HG02970 (cell line): ENCODE measurements around the gene ALCAM.
"Not testable (repeated sequence)": the region's sequence is repeated elsewhere in the genome, so short reads cannot be mapped to it uniquely, and the experiment has no call there.

Source experiments
- ATAC-seq: cut with Tn5 transposase; IDR thresholded peaks from one replicate; pipeline ENCODE4 v1.9.1; 2021; ENCODE audit warnings: mild to moderate bottlenecking, moderate library complexity, moderate number of reproducible peaks; ENCODE audit not compliant: unreplicated experiment, low FRiP score

ALCAM gene

DNA sequence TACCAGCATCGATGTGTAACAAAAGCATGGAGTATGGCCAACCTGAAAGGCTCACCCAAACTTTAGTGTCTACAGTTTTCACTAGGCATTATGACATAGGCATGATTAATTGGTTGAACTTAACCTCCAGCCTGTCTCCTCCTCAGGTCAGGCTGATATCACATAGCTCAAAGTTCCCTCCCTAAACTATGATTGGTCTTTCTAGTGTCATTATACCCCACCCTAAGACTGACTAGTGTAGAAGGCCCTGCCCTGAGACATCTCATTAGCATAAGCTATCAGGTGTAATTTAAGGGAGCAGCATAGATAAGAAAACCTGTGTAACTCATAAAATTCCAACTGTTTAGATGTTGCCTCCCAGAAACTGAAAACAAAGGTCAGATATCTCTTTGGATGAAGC lies 195.2 kb downstream of the ALCAM start:
- no peak for ATAC-seq

DNA sequence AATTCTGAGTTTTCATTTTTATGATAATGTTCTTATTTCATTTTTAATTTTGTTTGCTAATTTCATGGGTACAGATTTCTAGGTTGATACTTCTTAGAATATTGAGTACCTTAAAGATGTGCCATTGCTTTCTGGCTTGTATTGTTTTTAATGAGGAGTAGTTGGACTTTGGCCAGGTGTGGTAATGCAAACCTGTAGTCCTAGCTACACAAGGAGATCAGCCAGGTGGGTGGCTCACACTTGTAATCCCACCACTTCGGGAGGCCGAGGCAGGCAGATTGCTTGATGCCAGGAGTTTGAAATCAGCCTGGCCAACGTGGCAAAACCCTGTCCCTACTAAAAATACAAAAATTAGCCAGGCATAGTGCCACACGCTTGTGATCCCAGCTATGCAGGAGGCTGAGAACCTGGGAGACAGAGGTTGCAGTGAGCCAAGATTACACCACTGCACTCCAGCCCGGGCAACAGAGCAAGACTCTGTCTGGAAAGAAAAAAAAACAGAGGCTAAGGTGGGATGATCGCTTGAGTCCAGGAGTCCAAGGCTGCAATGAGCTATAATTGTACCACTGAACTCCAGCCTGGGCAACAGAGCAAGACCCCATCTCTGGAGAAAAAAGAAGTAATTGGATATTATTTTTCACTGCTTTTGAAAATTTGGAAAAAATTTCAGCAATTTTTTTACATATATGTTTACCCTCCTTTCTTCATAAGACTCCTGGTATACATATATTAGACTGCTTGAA lies 198.0 kb downstream of the ALCAM start:
- no peak for ATAC-seq

DNA sequence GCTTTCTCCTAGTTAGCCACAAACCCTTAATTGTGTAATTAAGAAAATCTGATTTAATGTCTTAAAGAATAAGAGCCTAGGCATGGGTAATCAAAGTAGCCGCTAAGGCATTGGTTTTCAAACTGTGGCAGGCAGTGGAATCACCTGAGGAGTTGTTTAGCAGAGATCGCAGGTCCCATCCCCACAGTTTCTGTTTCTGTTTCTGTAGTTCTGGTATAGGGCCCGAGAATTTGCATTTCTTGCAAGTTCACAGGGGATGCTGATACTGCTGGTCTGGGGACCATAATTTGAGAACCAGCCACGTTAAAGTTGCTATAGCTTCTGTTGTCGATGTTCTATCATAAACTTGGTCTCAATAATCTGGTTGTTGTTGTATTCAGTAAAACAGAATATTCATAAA lies 204.3 kb downstream of the ALCAM start:
- no peak for ATAC-seq

DNA sequence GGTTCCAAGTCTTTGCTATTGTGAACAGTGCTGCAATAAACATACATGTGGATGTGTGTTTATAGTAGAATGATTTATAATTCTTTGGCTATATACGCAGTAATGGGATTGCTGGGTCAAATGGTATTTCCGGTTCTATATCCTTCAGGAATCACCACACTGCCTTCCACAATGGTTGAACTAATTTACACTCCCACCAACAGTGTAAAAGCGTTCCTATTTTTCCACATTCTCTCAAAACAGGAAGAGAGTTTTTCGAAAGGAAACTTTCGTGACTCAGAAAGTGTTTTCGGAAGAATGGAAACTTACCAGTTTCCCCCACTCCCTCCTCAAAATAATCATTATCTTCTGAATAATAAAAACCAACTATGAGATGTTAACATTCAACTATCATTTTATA lies 205.8 kb downstream of the ALCAM start:
- ATAC-seq = no peak

DNA sequence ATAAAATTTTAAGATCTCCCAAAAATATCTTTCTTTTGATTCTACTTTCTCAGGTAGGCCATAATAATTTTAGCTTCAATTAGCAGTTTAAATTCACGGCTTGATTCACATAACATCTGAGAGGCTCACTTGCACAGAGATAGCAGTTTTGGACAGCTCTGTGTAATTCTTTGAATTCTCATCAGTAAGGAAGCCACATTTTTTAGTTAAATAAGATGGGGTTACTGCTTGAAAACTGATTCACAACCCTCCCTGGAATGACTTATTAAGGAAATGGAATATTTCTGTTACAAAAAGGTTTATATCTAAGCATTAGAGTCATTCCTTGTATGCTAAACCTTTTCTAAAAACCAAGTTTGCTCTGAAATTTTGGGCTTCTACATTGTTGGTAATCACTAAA lies 212.7 kb downstream of the ALCAM start:
- ATAC-seq = no peak

DNA sequence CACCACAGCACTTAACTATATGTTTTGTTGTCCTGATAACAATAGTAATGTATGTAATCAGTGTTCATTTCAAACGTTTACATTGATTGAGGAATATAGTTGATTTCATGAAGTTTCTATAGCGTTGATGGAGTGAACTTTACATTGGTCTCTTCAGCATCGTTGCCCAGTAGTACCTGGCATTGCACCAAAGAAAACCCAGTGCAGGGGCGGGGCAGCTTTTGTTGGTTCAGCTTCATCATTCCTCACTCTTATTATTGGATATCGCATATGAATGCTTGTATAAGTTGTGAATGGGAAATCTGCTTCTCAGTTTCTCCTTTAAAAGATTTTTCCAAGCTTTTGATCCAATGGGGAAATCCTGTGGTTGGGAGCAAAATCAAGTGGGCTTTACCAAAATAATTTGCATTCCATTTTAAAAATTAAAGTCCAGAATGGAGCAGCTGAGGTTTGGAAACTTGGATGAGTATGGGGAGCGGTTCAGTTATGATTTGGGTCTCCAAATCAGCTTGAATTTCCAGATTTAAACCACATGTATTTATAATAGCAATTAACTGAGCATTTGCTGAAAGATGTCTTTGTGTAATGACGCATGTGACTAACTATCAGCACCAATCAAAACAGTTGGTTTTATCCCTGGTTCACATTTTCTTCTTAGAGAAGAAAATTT lies 213.7 kb downstream of the ALCAM start:
- ATAC-seq = no peak

DNA sequence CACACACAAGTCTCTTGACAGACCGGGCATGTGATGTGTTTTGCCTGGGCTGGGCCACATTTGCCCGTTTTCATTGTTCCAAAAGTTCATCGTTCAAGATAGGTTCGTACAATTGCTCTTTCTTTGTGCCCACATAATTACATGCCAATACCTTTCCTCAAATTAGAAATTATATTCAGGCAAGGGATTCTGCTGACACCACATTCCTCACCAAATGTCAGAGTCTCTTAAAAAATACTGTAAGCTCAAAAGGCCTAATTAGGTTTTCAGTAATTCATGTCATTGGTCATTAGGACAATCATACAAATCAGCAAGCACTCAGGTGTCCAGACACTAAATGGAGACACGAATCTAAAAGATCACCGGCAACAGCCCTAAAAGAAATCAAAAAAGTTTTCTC lies 215.3 kb downstream of the ALCAM start:
- ATAC-seq = no peak

DNA sequence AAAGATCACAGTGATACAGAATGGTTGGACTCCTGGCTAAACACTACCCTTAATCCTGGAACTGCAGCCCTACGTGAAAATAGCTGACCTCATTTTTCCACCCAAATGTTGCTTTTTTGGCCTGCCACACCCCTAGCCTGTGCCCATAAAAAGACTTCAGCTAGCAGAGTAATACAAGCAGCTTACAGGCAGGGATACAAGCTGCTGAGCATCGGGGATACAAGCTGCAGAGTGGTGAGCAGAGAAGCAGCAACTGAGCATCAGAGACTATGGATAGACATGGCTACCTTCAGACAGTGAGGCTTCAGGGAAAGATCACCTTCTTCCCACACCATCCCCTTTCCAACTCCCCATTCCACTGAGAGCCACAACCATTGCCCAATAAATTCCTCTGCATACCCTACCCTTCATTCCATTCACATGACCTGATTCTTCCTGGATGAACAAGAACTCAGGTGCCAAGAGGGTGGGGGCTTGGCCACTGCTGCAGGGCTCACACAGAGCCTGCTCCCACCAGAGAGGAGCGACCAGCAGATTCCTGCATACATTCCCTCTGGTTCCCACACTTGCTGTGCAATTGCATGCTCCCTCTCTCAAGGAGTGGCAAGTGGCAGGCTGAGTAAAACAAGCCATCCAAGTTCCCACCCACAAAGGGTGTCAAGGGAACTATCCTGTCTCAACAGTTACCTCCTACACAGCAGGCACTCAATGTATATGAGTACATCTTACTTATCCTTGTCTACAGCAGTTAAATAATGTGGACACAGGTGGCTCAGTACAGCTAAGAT lies 217.5 kb downstream of the ALCAM start:
- no peak for ATAC-seq

DNA sequence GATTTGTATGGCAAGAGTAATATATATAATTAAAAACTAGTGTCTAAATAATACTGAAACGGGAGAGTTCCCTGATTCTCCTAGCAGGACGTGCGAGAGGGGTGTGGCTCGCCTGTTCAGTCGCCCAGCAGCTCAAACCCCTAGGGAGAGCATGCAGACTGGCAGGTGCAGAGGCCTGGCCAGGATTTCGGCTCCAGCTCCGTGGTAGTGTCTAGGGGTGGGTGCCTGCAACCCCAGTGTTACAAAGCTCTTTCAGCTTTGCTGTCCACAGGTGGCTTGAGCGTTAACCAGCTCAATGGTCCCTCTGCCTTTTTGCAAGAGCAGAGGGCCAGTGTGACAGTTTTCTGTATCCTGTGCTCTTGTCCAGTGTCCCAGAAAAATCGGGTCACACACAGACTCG lies 226.6 kb downstream of the ALCAM start:
- ATAC-seq = no peak

DNA sequence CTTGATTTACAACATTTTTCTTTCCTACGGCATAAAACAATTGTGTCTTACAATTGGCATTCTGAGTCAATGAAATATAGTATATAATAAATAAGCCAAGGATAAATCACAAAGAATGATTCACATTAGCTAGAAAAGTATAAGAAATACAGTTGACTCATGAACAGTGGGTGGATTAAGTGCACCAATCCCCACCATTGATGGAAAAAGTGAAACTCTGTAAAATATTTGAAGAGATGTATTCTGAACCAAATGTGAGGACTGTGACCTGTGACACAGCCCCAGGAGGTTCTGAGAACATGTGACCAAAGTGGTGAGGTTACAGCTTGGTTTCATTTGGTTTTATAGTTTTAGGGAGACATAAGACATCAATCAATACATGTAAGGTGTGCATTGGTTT lies 227.5 kb downstream of the ALCAM start:
- ATAC-seq = no peak

DNA sequence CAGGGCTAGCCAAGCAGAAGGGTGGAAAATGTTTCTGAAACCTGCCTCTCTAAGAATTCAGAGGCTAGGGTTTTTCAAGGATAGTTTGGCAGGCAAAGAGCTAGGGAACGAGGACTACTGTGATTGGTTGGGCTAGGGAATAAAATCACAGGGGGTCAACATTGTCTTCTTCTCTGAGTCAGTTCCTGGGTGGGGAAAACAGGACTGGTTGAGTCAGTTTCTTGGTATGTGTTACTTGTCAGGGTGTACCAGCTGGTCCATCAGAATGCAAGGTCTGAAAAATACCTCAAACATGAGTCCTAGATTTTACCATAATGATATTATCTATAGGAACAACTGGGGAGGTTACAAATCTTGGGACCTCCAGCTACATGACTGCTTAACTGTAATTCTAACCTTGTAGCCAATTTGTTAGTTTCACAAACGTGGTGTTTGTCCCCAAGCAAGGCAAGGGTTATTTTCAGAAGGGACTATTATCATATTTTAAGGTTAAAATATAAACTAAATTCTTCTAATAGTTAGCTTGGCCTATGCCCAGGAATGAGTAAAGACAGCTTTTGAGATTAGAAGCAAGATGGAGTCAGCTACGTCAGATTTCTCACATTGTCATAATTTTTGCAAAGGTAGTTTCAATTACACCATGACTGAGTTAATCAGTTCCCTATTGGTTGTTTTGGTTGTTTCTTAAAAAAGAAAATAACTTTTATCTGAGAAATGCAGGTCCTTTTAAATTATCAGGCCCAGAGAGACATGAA lies 231.5 kb downstream of the ALCAM start:
- ATAC-seq = no peak

DNA sequence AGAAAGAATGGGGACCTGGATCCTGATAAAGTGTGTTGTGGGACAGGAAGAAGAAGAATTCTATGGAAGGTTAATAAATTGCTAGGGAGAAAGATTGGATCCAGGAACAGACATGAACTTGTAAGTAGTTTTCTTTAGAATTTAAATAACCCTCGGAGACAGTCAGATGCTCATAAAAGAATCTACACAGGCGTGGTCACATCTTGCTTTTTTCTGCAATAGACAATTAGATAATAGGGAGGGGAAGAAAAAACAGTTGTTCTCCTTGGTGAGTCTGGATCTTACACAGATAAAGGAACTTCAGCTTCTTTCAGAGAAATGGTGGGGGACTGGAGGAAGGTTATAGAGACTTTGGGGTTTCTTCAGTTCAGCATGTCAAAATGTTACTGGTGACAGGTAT lies 232.6 kb downstream of the ALCAM start:
- no peak for ATAC-seq

DNA sequence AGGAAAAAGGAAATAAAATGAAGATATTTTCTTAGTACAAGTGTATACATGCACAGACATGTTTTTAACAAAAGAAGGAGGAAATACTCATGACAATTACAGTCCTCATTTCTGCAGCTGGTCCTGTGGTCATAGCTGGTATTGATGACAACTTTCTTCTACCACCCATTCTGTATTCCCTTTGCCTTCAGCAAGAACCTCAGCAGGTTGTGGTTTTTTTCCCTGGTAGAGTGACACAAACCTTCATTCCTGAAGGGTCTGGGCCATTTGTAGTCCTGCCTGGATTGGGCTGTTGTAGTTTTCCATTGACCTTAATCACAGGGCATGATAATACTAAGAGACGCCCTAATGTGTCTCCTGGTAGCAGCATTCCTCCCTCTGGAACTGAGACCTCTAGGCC lies 235.0 kb downstream of the ALCAM start:
- not testable (repeated sequence) for ATAC-seq

DNA sequence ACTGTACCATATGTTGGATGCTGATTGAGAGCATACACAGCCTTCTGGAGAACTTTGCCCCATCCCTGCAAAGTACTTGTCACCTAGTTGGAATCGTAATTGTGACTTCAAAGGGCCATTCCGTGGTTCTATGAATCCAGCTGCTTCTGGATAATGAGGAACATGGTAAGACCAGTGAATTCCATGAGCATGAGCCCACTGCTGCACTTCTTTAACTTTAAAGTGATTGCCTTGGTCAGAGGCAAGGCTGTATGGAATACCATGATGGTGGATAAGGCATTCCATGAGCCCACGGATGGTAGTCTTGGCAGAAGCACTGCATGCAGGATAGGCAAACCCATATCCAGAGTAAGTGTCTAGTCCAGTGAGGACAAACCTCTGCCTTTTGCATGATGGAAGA lies 235.6 kb downstream of the ALCAM start:
- not testable (repeated sequence) for ATAC-seq

DNA sequence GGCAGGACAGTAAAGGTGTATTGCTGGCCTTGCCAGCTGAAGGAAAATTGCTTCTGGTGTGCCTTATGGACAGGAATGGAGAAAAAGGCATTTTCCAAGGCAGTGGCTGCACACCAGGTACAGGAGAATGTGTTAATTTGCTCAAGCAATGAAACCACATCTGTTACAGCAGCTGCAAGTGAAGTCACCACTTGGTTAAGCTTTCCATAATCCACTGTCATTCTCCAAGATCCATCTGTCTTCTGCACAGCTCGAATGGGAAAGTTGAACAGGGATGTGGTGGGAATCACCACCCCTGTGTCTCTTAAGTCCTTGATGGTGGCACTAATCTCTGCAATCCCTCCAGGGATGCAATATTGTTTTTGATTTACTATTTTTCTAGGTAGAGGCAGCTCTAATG lies 236.8 kb downstream of the ALCAM start:
- ATAC-seq = not testable (repeated sequence)

DNA sequence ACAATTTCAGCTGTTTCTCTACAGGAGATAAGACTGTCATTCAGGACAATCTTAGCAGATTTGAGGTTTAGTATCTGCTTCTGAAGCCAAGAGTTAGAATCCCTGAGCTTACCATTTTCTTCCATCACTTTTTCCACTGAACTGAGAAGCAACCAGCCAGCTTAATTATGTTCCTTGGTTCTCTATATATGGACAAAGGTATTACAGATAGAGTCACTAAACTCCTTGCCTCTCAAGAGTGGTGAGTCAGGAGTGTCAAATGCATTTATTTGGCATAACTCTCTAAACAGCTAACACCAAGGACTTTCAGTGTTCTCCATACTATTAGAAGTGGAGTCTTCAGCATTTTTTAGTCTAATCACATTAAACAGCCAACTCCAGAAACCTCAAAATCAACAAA lies 239.3 kb downstream of the ALCAM start:
- no peak for ATAC-seq

DNA sequence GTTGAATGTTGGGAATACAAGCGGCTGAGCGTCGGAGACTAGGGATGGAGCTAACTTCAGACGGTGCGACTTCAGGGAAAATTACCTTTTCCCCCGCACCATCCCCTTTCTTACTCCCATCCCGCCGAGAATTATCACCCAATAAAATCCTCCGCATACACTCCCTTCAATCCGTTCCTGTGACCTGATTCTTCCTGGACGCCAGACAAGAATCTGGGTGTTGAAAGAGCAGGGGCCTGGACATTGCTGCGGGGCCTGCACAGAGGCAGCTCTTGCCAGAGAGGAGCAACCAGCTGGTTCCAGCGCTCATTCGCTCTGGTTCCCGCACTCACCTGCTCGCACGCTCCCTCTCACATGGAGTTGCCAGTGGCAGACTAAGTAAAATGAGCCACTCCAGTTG lies 241.9 kb downstream of the ALCAM start:
- ATAC-seq = no peak

DNA sequence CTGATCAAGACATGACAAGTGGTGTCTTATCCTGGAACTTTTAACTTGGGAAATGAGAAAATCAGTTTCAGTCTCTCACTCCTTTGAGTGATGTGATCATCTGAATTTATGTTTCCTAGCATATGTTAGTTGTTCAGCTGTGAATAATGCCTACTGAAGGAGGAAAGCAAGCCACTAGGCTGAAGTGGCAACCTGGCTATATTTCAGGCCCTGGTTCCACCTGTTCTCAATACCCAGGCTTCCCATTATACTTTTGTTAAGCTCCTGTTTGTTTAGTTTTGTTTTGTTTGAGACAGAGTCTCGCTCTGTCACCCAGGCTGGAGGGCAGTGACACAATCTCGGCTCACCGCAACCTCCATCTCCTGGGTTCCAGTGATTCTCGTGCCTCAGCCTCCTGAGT lies 243.8 kb downstream of the ALCAM start:
- ATAC-seq = no peak

DNA sequence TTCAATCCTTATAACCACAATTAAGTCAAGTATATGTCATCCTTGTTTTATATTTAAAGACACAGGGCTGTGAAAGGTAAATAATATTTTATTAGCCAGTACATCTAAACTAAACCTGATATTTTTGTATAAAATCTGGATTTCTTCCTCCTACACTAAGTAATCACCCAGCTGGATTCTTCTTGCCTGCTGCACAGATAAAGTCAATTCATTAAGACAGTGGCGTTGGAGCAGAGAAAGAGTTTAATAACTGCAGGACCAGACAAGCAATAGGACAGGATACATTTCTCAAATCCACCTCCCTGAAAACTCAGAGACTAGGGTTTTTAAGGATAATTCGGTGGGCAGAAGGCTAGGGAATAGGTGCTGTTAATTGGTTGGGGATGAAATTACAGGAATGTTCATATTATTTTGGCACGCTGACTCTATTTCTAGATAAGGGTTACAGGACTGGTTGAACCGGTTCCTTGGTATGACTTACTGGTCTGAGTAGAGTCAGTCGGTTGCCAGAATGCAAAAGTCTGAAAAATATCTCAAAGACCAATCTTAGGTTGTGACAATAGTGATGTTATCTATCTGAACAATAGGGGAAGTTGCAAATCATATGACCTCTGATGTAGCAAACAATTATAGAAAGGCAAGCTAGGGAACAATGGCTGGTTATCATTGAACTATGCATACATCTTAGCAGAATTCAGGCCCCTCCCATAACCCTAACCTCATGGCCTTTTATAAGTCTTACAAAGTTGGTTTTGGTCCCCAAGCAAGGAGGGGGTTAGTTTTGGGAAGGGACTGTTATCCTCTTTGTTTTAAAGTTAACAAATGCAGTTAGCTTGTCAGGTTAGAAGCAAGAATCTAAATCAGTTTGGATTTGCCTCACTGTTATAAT lies 244.8 kb downstream of the ALCAM start:
- ATAC-seq = no peak

DNA sequence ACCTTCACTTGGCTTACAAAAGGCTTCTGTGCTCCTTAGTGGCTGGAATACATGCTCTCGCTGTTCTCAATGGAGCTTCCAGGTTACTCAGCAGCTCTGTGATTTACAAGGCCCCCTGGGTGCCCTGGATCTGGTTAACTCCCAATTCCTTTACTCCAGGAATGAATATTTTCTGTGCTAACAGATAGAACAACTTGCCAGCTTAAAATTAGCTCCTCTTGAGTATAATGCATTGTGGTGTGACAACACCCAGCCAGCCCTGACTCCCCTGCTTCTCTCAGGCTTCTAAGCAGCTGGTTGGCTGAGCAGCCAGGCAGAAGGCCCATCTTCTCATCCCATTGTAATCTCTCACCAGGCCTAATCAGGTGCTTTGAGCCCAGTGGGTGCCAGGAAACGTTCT lies 246.4 kb downstream of the ALCAM start:
- ATAC-seq = no peak
